KMS-11 (cell line): ENCODE data around the gene CAMSAP1.
A peak's percentile ranks its signal among the peaks of the same experiment; 100 is the strongest.

ENCODE experiments used
- H2AFZ ChIP-seq: fragments of 200-600 bp; sonication (generic); 2 replicates; pipeline ENCODE4 v1.6.1; 2016; ENCODE audit warnings: antibody characterized with exemption, mixed run types, low read depth
- H3K27ac ChIP-seq: fragments of 200-600 bp; sonication (generic); 2 replicates; pipeline ENCODE4 v1.6.1; 2016; ENCODE audit warnings: mild to moderate bottlenecking, mixed run types
- H3K27me3 ChIP-seq: fragments of 200-600 bp; sonication (generic); 2 replicates; pipeline ENCODE4 v1.6.1; 2017; ENCODE audit warnings: mild to moderate bottlenecking, low read depth, mixed run types, moderate library complexity; ENCODE audit not compliant: insufficient read depth
- H3K36me3 ChIP-seq: fragments of 200-600 bp; sonication (generic); 2 replicates; pipeline ENCODE4 v1.6.1; 2017; ENCODE audit warnings: mild to moderate bottlenecking, mixed run types; ENCODE audit not compliant: insufficient read depth
- H3K4me1 ChIP-seq: fragments of 200-600 bp; sonication (generic); 2 replicates; pipeline ENCODE4 v1.6.1; 2016; ENCODE audit warnings: mild to moderate bottlenecking, low read depth, mixed run types; ENCODE audit not compliant: poor library complexity, severe bottlenecking
- H3K4me2 ChIP-seq: fragments of 200-600 bp; sonication (generic); 2 replicates; pipeline ENCODE4 v1.7.0; 2016; ENCODE audit warnings: mild to moderate bottlenecking, mixed run types
- H3K4me3 ChIP-seq: fragments of 200-600 bp; sonication (generic); IDR thresholded peaks from 2 replicates; pipeline ENCODE4 v1.6.1; 2017; ENCODE audit warnings: low read depth, low read length, mixed read lengths; ENCODE audit not compliant: insufficient read depth
- H3K79me2 ChIP-seq: fragments of 200-600 bp; sonication (generic); 2 replicates; pipeline ENCODE4 v1.6.1; 2016; ENCODE audit warnings: low read depth, mixed run types; ENCODE audit not compliant: insufficient read depth
- H3K9ac ChIP-seq: fragments of 200-600 bp; sonication (generic); 2 replicates; pipeline ENCODE4 v1.6.1; 2016; ENCODE audit warnings: mild to moderate bottlenecking, mixed run types
- H4K20me1 ChIP-seq: fragments of 200-600 bp; sonication (generic); 2 replicates; pipeline ENCODE4 v1.6.1; 2016; ENCODE audit warnings: mild to moderate bottlenecking, mixed run types; ENCODE audit not compliant: insufficient read depth
- TF ChIP-seq, protein P1 (sequence below): fragments of 200-600 bp; sonication (generic); conservative IDR thresholded peaks from 2 replicates; pipeline ENCODE4 v1.6.1; 2017; ENCODE audit warnings: low read depth, mild to moderate bottlenecking, antibody characterized with exemption, low read length, moderate library complexity, mixed read lengths

Gene CAMSAP1

DNA sequence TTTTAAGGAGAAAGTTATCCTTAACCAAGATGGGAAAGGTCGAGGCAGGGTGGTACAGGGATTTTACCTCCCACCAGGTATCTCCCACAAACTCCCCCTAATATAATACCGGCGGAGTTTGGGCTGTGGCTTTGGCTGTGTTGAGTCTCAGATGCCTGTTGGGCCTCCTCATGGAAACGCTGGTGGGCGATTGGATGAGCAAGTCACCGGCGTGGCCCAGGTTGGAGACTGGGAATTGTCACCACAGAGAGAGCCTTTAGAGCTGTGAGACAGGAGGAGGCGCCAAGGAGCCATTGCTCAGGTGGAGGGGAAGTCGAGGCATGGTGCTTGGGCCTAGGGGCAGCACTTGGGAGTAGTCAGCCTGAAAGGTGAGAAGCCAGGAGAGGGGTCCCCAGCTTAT lies 3.4 kb upstream of the CAMSAP1 start:
- H3K79me2 ChIP-seq: peaks cover 8% of the 10 kb centered on the region
- no peaks in the 10 kb centered on the region; the same call in 1 of the 2 replicates for H3K36me3 ChIP-seq
- H3K9ac ChIP-seq: no peak overlapping the region
- no peak overlapping the region for H3K4me3 ChIP-seq
- H3K4me1 ChIP-seq: peaks cover 14% of the 10 kb centered on the region
- no peak overlapping the region for H3K4me2 ChIP-seq
- no peaks in the 10 kb centered on the region for H3K27me3 ChIP-seq
- TF ChIP-seq, protein P1, sequence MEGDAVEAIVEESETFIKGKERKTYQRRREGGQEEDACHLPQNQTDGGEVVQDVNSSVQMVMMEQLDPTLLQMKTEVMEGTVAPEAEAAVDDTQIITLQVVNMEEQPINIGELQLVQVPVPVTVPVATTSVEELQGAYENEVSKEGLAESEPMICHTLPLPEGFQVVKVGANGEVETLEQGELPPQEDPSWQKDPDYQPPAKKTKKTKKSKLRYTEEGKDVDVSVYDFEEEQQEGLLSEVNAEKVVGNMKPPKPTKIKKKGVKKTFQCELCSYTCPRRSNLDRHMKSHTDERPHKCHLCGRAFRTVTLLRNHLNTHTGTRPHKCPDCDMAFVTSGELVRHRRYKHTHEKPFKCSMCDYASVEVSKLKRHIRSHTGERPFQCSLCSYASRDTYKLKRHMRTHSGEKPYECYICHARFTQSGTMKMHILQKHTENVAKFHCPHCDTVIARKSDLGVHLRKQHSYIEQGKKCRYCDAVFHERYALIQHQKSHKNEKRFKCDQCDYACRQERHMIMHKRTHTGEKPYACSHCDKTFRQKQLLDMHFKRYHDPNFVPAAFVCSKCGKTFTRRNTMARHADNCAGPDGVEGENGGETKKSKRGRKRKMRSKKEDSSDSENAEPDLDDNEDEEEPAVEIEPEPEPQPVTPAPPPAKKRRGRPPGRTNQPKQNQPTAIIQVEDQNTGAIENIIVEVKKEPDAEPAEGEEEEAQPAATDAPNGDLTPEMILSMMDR: no peak
- no peak overlapping the region for H2AFZ ChIP-seq
- no peak overlapping the region for H3K27ac ChIP-seq
- no peaks in the 10 kb centered on the region for H4K20me1 ChIP-seq

DNA sequence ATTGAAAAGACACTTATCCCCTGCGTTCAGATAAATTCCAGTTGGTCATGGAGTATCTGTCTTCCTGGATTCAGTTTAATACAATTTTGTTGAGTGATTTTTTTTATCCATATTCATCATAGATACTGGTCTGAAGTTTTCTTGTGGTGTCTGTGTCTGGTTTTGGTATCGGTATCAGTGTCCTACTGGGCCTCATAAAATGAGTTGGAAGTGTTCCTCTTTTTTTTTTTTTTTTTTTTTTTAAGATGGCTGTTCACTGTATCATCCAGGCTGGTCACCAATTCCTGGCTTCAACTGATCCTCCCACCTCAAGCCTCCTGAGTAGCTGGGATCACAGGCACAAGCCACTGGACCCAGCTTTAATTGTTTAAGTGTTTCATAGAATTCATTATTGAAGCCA lies 2.9 kb upstream of the CAMSAP1 start:
- Histone ChIP-seq H3K27me3 (no peaks in the 10 kb centered on the region), H3K4me1 (peaks cover 14% of the 10 kb centered on the region), H3K9ac (no peak overlapping the region), H3K27ac (no peak overlapping the region), H3K4me3 (no peak overlapping the region), H4K20me1 (no peaks in the 10 kb centered on the region), H3K79me2 (peaks cover 13% of the 10 kb centered on the region), H3K36me3 (no peaks in the 10 kb centered on the region), H2AFZ (no peak overlapping the region), H3K4me2 (no peak overlapping the region)
- TF ChIP-seq, protein P1: no peak

DNA sequence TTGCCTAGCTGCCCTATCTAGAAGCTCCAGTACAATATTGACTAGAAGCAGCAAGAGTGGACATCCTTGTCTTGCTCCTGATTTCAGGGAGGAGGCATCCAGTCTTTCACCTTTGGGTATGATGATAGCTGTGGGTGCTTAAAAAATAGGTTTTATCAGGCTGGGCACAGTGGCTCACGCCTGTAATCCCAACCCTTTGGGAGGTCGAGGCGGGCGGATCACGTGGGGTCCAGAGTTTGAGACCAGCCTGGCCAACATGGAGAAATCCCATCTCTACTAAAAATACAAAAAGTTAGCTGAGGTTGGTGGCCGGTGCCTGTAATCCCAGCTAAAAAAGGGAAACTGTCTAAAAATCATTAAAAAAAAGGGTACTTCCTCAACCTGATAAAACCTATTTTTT lies 2.0 kb upstream of the CAMSAP1 start:
- Histone ChIP-seq H2AFZ (no peak overlapping the region), H3K79me2 (peaks cover 19% of the 10 kb centered on the region), H4K20me1 (no peaks in the 10 kb centered on the region), H3K4me3 (no peak overlapping the region), H3K27me3 (no peaks in the 10 kb centered on the region), H3K9ac (no peak overlapping the region), H3K4me1 (peaks cover 14% of the 10 kb centered on the region), H3K4me2 (no peak overlapping the region), H3K27ac (no peak overlapping the region), H3K36me3 (no peaks in the 10 kb centered on the region)
- TF ChIP-seq, protein P1: no peak

DNA sequence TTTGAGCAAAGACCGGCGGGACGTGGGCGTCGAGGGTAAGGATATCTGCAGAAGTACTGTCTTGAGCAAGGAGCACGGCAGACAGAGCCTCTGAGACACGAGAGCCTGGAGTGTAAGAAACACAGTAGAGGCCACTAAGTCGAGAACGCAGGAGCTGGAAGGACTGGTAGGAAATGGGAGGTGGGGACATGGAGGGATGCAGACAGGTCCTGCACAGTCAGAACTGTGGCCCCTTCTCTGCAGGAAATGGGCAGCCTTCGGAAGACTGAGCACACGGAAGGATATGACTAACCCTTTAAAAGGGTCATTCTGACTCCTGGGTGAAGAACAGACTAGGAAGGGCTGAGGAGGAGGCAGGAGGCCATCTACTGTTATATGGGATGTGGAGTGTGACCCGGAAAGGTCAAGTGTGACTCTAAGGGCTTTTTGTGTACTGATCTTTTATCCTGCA lies 1.4 kb upstream of the CAMSAP1 start:
- H3K4me3 ChIP-seq: no peak overlapping the region
- TF ChIP-seq, protein P1: no peak
- H2AFZ ChIP-seq: no peak overlapping the region
- H3K27ac ChIP-seq: no peak overlapping the region
- no peaks in the 10 kb centered on the region for H4K20me1 ChIP-seq
- peaks cover 14% of the 10 kb centered on the region for H3K4me1 ChIP-seq
- no peaks in the 10 kb centered on the region for H3K27me3 ChIP-seq
- no peaks in the 10 kb centered on the region for H3K36me3 ChIP-seq
- no peak overlapping the region for H3K9ac ChIP-seq
- peak overlapping the region; percentile 88; the same call in 1 of the 2 replicates for H3K4me2 ChIP-seq
- peaks cover 25% of the 10 kb centered on the region for H3K79me2 ChIP-seq
